GM18526 (cell line): ENCODE results near the gene GPR150.

Experiments used
- POLR2A ChIP-seq: IDR thresholded peaks from 3 replicates; pipeline ENCODE4 v1.6.1; 2011; ENCODE audit not compliant: insufficient read length; ENCODE audit errors: extremely low read depth

Gene GPR150

DNA sequence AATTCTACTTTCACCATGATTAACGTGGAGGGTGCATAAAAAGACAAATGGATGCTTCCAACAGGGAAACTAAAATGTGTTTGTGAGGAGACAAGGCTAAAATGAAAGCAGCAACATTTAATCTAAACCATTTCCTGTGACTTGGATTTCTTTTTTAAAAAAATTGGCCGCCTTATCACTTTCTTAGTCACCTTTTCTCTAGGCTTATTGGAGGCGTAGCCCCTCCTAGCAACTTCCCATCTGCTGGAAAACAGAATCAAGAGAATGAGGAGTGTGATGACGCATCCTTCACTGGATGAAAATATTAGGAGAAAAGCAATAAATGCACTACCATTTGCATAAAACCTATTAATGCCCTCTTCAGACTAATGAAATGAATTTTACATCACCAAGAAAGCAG is 791 bp upstream of the GPR150 start:
- no peak for TF ChIP-seq POLR2A

DNA sequence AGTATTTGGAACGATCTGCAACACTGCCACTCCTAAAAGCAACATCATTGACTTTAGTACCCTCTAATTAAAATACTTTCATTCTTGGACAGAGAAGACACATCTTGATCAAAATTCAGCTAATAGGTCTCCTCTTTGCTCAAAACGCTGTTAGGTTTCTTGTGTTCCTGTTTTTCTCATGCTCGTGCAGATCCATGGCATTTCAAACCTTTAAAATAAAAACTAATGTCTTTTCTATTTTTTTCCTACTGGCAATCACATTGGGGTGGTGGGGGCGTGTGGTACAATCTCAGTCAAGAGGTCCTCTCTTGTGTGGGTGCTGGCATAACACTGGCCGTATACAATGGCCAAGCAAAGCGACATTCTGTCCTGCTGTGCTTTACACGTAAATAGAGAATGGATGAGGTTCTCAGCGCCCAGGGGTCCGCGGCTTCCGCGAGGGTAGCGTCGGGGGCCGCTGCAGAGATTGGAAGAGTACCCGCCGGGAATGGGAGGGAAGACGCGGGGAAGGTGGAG is 315 bp upstream of the GPR150 start:
- no peak for TF ChIP-seq POLR2A

DNA sequence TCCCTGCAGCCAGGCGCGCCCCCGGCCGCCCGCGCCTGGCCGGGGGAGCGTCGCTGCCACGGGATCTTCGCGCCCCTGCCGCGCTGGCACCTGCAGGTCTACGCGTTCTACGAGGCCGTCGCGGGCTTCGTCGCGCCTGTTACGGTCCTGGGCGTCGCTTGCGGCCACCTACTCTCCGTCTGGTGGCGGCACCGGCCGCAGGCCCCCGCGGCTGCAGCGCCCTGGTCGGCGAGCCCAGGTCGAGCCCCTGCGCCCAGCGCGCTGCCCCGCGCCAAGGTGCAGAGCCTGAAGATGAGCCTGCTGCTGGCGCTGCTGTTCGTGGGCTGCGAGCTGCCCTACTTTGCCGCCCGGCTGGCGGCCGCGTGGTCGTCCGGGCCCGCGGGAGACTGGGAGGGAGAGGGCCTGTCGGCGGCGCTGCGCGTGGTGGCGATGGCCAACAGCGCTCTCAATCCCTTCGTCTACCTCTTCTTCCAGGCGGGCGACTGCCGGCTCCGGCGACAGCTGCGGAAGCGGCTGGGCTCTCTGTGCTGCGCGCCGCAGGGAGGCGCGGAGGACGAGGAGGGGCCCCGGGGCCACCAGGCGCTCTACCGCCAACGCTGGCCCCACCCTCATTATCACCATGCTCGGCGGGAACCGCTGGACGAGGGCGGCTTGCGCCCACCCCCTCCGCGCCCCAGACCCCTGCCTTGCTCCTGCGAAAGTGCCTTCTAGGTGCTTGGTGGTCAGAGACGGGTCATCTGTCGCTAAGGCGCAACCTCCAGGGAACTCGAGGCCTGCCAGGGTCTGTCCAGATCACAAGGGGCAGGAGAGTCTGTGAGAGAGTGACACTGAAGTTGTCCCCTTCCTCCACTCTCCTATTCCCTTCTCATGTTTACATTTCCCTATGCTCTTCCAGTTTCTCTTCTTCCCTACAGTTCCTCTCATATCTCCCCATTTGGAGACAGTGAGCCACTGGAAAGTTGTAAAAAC is 1.3 kb downstream of the GPR150 start:
- TF ChIP-seq POLR2A, result no peak

DNA sequence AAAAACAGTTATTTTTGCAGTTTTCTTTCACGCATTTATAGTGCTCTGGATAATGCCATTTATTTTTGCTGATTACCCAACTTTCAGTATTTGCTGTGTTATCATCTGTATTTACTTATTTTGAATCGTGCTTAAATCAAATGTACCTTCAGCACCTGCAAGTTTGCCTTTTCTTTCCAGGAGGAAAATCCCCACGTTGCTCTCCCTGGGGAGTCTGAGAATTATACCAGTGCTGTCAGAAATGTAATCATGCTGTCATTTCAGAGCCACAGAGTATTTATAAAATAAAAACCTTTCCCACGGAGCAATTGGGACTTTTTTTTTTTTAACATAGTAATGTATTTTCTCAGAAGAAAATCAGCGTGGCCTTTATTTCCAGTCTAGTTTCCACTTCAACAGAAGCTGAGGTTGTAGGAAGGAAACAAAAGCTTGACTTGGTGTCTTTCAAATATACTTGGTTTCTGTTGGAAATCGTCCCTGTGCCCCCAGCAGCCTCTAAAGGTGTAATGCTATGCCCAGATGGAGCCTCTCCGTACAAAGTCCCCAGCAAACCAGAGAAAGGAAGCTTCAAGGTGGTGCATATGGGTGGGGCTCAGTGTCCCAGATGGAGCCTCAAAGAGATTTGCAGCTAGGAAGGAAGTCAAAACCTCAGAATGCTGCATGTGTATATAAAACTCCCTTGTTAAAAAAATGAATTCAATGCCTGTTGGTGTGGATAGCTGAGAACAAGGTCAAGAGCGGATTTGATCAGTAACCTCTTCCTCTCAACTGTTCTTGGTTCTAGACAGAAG is 2.1 kb downstream of the GPR150 start:
- TF ChIP-seq POLR2A, result no peak

DNA sequence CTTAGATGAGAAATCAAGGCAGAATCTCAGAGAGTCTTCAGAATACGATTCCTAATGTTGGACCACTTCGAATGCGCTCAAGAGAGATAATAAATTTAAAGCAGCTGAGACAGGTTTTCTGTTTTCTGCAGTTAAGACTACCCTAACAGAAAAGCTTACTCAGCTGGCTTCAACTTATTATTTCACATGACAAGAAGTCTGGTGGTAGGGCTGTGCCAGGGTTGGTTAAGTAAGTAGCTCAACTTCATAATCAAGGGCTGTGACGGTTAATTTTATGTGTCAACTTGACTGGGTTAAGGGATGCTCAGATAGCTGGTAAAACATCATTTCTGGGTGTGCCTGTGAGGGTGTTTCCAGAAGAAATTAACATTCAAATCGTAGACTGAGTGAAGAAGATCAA is 3.8 kb downstream of the GPR150 start:
- TF ChIP-seq POLR2A, result no peak

DNA sequence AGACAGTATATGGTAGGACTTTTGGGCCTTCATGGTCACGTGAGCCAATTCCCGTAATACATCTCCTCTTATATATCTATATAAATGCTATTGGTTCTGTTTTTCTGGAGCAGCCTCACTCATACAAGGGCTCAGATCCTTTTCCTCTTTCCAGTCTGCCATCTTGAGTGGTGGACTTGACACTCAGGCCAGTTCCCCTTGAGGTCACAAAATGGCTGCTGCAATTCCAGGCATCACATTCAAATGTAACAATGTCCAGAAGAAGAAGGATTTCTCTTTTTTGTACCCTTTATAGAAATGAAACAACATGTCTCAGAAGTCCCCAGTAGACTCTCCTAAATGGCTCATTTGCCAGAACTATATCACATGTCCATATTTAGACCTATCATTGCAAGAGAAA is 4.5 kb downstream of the GPR150 start:
- TF ChIP-seq POLR2A, result no peak

DNA sequence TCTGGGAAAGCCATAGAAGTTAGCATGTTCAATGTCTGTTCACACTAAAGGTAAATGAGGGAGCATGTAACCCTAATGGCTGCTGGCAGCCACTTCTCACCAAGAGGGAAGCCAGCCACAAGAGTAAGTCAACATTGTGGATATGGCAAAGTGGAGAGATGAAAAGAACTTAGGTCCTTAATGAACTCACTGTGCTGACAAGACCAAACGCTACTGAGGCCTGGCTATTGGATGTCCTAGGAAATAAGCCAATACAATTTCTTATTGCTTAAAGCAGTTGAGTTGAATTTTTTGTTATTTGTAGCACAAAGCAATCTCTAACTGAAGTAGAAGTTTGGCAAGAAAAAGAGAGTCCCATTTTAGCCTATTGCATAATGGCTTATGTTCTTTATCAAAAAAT is 6.8 kb downstream of the GPR150 start:
- no peak for TF ChIP-seq POLR2A

DNA sequence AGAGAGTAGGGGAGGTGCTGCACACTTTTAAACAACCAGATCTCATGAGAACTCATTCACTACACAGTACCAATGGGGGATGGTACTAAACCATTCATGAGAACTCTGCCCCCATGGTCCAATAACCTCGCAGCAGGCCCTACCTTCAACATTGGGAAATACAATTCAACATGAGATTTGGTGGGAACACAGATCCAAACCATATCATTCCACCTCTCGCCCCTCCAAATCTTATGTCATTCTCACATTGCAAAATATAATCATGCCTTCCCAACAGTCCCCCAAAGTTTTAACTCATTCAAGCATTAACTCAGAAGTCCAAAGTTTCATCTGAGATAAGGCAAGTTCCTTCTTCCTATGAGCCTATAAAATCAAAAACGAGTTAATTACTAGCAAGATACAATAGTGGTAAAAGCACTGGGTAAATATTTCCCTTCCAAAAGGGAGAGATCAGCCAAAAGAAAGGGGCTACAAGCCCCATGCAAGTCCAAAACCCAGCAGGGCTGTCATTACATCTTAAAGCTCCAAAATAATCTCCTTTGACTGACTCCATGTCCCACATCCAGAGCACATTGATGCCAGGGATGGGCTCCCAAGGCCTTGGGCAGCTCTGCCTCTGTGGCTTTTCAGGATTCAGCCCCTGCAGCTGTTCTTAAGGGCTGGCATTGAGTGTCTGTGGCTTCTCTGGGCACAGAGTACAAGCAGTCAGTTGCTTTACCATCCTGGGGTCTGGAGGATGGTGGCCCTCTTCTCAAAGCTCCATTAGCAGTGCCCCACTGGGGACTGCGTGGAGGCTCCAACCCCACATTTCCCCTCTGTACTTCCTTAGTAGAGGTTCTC is 8.3 kb downstream of the GPR150 start:
- TF ChIP-seq POLR2A, result no peak

DNA sequence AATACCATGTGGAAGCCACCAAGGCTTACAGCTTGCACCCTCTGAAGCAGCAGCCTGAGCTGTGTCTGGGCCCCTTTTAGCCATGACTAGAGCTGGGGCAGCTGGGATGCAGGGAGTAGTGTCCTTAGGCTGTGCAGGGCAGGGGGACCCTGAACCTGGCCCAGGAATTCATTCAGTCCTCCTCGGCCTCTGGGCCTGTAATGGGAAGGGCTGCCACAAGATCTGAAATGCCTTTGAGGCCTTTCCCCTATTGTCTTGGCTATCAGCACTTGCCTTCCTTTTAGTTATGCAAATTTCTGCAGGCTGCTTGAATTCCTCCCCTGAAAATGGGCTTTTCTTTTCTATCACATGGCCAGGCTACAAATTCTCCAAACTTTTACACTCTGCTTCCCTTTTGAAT is 9.0 kb downstream of the GPR150 start:
- no peak for TF ChIP-seq POLR2A

DNA sequence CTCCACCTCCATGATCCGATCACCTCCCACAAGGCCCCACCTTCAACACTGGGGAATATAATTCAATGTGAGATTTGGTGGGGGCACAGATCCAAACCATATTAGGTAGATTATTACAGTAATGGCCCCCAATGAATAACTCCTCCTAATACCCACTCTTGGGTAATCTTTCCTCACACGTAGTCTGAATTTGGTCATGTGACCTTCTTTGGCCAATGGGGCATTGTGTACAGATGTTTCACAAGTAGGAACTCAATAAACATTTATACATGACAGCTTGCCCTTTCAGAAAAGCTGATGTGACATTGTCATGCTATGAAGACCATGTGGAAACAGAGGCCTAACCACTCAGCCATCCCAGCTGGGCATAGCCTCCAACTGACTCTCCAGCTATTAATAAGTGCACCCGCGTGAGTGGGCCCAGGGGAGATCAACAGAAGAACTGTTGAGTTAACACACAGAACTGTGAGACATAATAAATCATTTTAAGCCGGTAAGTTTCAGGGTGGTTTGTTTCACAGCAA is 10.6 kb downstream of the GPR150 start:
- no peak for TF ChIP-seq POLR2A

DNA sequence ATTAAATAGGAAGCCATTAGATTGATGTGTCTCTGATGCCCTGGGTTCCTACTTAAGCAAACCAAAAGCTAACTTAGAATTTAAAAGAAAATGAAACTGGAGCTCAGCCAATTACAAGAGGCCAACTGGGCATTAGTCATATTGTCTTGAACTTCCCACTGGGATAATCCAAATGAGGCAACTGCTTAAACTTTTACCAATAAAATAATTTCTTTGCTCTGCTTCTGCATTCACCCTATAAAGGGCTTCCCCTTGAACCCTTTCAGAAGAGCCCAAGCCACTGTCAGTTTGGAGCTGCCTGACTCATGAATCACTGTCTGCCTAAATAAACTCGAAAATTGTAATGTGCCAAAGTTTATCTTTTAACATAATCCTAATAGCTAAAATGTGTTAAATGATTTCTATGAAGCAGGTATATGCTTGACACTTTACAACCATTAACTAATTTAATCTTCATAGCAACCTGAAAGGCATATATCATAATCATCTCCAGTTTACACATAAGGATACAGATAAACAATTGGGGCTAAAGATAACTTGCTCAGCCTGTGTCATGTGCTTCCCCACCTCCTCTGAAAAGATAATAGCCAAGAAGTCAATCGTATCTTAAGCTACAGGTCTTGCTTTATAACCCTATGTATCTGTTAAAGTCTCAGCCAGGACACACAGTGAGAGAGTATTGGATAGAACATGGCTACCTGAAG is 11.5 kb downstream of the GPR150 start:
- no peak for TF ChIP-seq POLR2A

DNA sequence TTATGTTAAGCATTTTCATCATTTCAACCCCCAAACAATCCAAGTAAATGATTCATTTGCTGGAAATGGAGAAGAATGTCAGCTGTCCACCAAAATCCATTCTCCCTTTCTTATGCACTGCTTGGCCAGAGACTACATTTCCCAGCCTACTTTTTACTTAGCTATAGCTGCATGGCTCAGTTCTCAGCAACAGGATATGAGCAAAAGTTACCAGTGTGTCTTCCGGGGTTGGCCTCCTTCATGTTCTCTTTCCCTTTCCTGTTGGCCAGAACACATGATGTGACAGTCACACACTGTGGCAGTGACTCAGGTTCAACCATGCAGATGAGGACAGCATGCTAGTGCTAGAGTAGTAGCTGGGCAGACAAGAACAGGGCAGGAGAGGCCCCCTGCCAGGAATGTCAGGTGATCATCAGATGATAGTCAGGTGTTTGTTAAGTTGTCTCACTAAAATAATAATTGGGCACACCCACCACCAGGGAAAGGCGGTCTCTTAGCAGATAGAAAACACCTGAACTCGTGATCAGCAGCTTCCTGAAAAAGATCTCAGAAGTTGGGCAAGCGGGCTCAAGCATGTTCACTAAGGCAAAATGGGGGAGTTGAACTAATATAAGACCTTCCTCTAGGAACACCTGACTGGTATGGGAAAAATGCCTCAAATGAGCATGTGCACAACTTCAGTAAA is 12.2 kb downstream of the GPR150 start:
- no peak for TF ChIP-seq POLR2A

DNA sequence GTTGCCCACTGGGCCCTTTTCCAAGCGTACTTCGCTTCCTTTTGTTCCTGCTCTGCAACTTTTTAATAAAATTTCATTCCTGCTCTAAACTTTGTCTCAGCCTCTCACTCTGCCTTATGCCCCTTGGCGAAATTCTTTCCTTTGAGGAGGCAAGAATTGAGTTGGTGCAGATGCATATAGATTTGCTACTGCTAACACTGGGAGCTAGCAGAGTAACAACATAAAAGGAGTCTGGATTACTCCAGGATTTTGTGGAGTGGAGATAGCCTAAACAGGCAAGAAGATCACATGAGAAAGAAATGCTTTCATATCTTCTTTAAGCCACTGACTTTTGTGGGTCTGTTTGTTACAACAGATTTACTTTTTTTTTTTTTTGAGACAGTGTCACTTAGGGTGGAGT is 13.8 kb downstream of the GPR150 start:
- TF ChIP-seq POLR2A, result no peak

DNA sequence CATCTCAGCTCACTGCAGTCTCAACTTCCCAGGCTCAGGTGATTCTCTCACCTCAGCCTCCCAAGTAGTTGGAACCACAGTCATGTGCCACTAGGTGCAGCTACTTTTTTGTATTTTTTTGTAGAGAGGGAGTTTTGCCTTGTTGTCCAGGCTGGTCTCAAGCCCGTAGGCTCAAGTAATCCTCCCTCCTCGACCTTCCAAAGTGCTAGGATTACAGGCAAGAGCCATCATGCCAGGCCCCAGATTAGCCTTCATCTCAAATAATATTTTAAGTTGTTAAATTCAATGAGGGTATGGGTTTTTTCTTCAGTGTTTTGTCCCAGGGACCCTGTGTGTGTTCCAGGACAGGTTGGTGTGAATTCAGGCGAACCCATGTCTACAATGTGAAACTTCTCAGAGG is 14.2 kb downstream of the GPR150 start:
- no peak for TF ChIP-seq POLR2A
